Panc1 (cell line): ENCODE measurements around the gene PECR.

Experiments
- CTCF ChIP-seq: fragments of 450-650 bp; IDR thresholded peaks from 2 replicates; pipeline ENCODE4 v1.5.1; 2017; ENCODE audit warnings: mild to moderate bottlenecking
- POLR2AphosphoS5 ChIP-seq: IDR thresholded peaks from 2 replicates; pipeline ENCODE4 v1.6.1; 2012; ENCODE audit warnings: mild to moderate bottlenecking, low read depth, low read length, moderate library complexity
- SIN3A ChIP-seq: IDR thresholded peaks from 2 replicates; pipeline ENCODE4 v1.6.1; 2012; ENCODE audit warnings: low read depth, mild to moderate bottlenecking, low read length, moderate library complexity, borderline replicate concordance; ENCODE audit not compliant: insufficient read depth
- TF ChIP-seq, protein P1 (sequence below), 2 experiments: IDR thresholded peaks; 2 replicates each; pipeline ENCODE4 v1.6.1; 2011 to 2012; ENCODE audit warnings: low read depth in 2 of 2, control low read depth in 1 of 2, low read length in 1 of 2, mild to moderate bottlenecking in 1 of 2, moderate library complexity in 1 of 2; ENCODE audit not compliant: insufficient read depth in 1 of 2

DNA sequence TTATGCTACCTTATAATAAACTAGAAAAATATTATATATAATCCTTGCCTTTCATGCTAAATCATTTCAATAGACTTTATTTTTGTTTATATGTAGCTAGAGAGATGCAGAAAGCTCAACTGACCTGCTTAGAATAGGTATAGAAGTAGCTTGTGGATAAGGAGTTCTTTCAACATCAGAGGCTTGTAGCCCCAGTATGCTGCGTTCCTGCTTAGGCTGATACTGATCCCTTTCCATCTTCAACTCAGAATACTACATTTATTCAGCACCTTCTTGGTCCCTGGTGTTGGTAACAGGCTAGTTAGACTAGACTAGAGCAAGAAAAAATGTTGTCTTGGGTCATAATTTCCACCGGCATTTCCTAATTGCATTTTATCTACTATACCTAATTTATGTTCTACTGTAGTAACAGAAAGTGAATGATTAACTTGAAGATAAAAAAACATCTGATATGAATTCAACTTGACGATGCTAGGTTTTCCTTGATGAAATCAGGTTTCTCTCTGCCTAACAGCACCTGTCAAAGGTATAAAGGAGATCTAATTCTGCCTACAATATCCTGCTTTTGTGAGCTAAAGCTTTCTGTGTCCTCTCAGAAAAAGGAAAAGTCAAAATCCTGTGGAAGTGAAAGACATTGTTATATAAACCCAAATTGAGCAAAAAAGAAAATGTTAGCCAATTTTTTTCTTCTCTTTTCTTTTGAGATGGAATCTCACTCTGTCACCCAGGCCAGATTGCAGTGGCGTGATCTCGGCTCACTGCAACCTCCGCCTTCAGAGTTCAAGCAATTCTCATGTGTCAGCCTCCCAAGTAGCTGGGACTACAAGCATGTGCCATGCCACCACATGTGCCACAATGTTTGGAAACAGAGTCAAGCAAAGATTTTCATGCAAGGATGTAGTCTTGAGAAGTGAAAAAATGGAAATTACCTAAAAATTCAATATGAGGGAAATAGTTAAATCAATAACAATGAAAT, 5.8 kb downstream of the PECR start:
- TF ChIP-seq CTCF, result no peak
- no peak for TF ChIP-seq POLR2AphosphoS5
- TF ChIP-seq SIN3A, result no peak
- TF ChIP-seq, protein P1, sequence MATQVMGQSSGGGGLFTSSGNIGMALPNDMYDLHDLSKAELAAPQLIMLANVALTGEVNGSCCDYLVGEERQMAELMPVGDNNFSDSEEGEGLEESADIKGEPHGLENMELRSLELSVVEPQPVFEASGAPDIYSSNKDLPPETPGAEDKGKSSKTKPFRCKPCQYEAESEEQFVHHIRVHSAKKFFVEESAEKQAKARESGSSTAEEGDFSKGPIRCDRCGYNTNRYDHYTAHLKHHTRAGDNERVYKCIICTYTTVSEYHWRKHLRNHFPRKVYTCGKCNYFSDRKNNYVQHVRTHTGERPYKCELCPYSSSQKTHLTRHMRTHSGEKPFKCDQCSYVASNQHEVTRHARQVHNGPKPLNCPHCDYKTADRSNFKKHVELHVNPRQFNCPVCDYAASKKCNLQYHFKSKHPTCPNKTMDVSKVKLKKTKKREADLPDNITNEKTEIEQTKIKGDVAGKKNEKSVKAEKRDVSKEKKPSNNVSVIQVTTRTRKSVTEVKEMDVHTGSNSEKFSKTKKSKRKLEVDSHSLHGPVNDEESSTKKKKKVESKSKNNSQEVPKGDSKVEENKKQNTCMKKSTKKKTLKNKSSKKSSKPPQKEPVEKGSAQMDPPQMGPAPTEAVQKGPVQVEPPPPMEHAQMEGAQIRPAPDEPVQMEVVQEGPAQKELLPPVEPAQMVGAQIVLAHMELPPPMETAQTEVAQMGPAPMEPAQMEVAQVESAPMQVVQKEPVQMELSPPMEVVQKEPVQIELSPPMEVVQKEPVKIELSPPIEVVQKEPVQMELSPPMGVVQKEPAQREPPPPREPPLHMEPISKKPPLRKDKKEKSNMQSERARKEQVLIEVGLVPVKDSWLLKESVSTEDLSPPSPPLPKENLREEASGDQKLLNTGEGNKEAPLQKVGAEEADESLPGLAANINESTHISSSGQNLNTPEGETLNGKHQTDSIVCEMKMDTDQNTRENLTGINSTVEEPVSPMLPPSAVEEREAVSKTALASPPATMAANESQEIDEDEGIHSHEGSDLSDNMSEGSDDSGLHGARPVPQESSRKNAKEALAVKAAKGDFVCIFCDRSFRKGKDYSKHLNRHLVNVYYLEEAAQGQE (IDR thresholded peaks at IDR 0.05; ENCODE audit: insufficient read depth in 1 of 2, low read depth in 2 of 2, low read length in 1 of 2), result no peak
